OCI-LY1 (cell line): ENCODE results near the gene PSTPIP1.

Experiments
- H2AFZ ChIP-seq: fragments of 200-600 bp; sonication (generic), shearing (Covaris generic); 2 replicates; pipeline ENCODE4 v1.6.0; 2014; ENCODE audit warnings: antibody characterized with exemption, mild to moderate bottlenecking, low read length
- H3F3A ChIP-seq: fragments of 200-600 bp; sonication (generic), shearing (Covaris generic); 2 replicates; pipeline ENCODE4 v1.6.0; 2014; ENCODE audit warnings: mild to moderate bottlenecking, antibody characterized with exemption, low read length, moderate library complexity; ENCODE audit not compliant: insufficient read depth
- H3K27ac ChIP-seq: fragments of 200-600 bp; sonication (generic); 2 replicates; pipeline ENCODE4 v1.5.1; 2014; ENCODE audit warnings: low read length, mixed run types, mild to moderate bottlenecking, low read depth; ENCODE audit not compliant: poor library complexity, severe bottlenecking
- H3K27me3 ChIP-seq: fragments of 200-600 bp; sonication (generic); 2 replicates; pipeline ENCODE4 v1.6.0; 2014; ENCODE audit warnings: antibody characterized with exemption, mild to moderate bottlenecking, low read length, moderate library complexity; ENCODE audit not compliant: insufficient read depth
- H3K36me3 ChIP-seq: fragments of 200-600 bp; sonication (generic); 2 replicates; pipeline ENCODE4 v1.6.1; 2014; ENCODE audit warnings: mild to moderate bottlenecking, antibody characterized with exemption, low read length, moderate library complexity, mixed read lengths; ENCODE audit not compliant: insufficient read depth
- H3K4me1 ChIP-seq: fragments of 200-600 bp; sonication (generic); 2 replicates; pipeline ENCODE4 v1.5.1; 2014; ENCODE audit warnings: mild to moderate bottlenecking, low read length, moderate library complexity; ENCODE audit not compliant: insufficient read depth, severe bottlenecking
- H3K4me2 ChIP-seq: fragments of 200-600 bp; sonication (generic), shearing (Covaris generic); 2 replicates; pipeline ENCODE4 v1.6.1; 2014; ENCODE audit warnings: low read length
- H3K4me3 ChIP-seq: fragments of 200-600 bp; sonication (generic); 2 replicates; pipeline ENCODE4 v1.5.1; 2014; ENCODE audit warnings: low read length, low read depth, mild to moderate bottlenecking, mixed read lengths; ENCODE audit not compliant: poor library complexity, severe bottlenecking
- H3K79me2 ChIP-seq: fragments of 200-600 bp; shearing (Covaris generic); 2 replicates; pipeline ENCODE4 v1.6.1; 2016; ENCODE audit warnings: mixed run types, low read length, mixed read lengths; ENCODE audit not compliant: insufficient read depth
- H3K9ac ChIP-seq: fragments of 200-600 bp; sonication (generic), shearing (Covaris generic); 2 replicates; pipeline ENCODE4 v1.6.1; 2014; ENCODE audit warnings: mild to moderate bottlenecking, low read length, mixed read lengths
- H3K9me2 ChIP-seq: fragments of 200-600 bp; sonication (generic), shearing (Covaris generic); 2 replicates; pipeline ENCODE4 v1.6.1; 2014; ENCODE audit warnings: low read depth, mild to moderate bottlenecking, low read length, mixed read lengths
- H3K9me3 ChIP-seq: fragments of 200-600 bp; shearing (Covaris generic); 2 replicates; pipeline ENCODE4 v1.6.1; 2014; ENCODE audit warnings: low read length, mixed read lengths
- H4K20me1 ChIP-seq: fragments of 200-600 bp; sonication (generic), shearing (Covaris generic); 2 replicates; pipeline ENCODE4 v1.6.0; 2016; ENCODE audit warnings: mild to moderate bottlenecking, low read length; ENCODE audit not compliant: insufficient read depth
- CTCF ChIP-seq: fragments of 200-600 bp; sonication (generic), shearing (Covaris generic); IDR thresholded peaks from 2 replicates; pipeline ENCODE4 v1.5.1; 2017; ENCODE audit warnings: mild to moderate bottlenecking, antibody characterized with exemption, low read length, moderate library complexity, mixed read lengths
- EZH2 ChIP-seq: fragments of 200-600 bp; sonication (generic), shearing (Covaris generic); IDR thresholded peaks from 2 replicates; pipeline ENCODE4 v1.8.0; 2017; ENCODE audit warnings: borderline replicate concordance, mixed run types, mild to moderate bottlenecking, antibody characterized with exemption, low read length, moderate library complexity, mixed read lengths

PSTPIP1 gene

GRCh38 chr15:77032052-77032646 is 37.2 kb downstream of the PSTPIP1 start:
- no peak overlapping the region for H3K4me2 ChIP-seq
- no peak overlapping the region for H2AFZ ChIP-seq
- no peaks in the 10 kb centered on the region for H3K9me3 ChIP-seq
- no peaks in the 10 kb centered on the region for H3F3A ChIP-seq
- H3K4me1 ChIP-seq, result peaks cover 6% of the 10 kb centered on the region
- no peaks in the 10 kb centered on the region for H4K20me1 ChIP-seq
- 0 out of 2 replicates have a peak, but pooled peaks cover 4% of the 10 kb centered on the region for H3K36me3 ChIP-seq
- H3K9me2 ChIP-seq, result no peaks in the 10 kb centered on the region
- H3K4me3 ChIP-seq, result no peak overlapping the region
- no peaks in the 10 kb centered on the region for H3K79me2 ChIP-seq
- no peak for TF ChIP-seq CTCF
- TF ChIP-seq EZH2, result no peak
- H3K27ac ChIP-seq, result no peak overlapping the region
- no peak overlapping the region for H3K9ac ChIP-seq
- H3K27me3 ChIP-seq, result no peaks in the 10 kb centered on the region

GRCh38 chr15:77032647-77033416 is 37.9 kb downstream of the PSTPIP1 start:
- TF ChIP-seq EZH2 (no peak), CTCF (no peak)
- Histone ChIP-seq H3K9me3 (no peaks in the 10 kb centered on the region), H4K20me1 (no peaks in the 10 kb centered on the region), H3K27me3 (no peaks in the 10 kb centered on the region), H3K9me2 (no peaks in the 10 kb centered on the region), H3F3A (no peaks in the 10 kb centered on the region), H3K4me2 (no peak overlapping the region), H3K4me1 (peaks cover 6% of the 10 kb centered on the region), H3K9ac (no peak overlapping the region), H3K4me3 (no peak overlapping the region), H3K36me3 (0 out of 2 replicates have a peak, but pooled peaks cover 4% of the 10 kb centered on the region), H2AFZ (no peak overlapping the region), H3K27ac (no peak overlapping the region), H3K79me2 (no peaks in the 10 kb centered on the region)

GRCh38 chr15:77033417-77033728 is 38.4 kb downstream of the PSTPIP1 start:
- Histone ChIP-seq H3K27me3 (no peaks in the 10 kb centered on the region), H3K27ac (no peak overlapping the region), H3K9me2 (no peaks in the 10 kb centered on the region), H3K79me2 (no peaks in the 10 kb centered on the region), H3K9me3 (no peaks in the 10 kb centered on the region), H3K4me3 (no peak overlapping the region), H3K9ac (no peak overlapping the region), H3K36me3 (0 out of 2 replicates have a peak, but pooled peaks cover 4% of the 10 kb centered on the region), H4K20me1 (no peaks in the 10 kb centered on the region), H2AFZ (no peak overlapping the region), H3K4me2 (no peak overlapping the region), H3K4me1 (peaks cover 6% of the 10 kb centered on the region), H3F3A (no peaks in the 10 kb centered on the region)
- TF ChIP-seq CTCF (no peak), EZH2 (no peak)
